ENCODE results near the gene DEPDC1B. TPM values are rescaled to one million over a fixed set of nuclear protein-coding genes. Genes with fewer than 3 reads are reported as not detected.

DEPDC1B gene
- total and polyA plus RNA-seq, 2 experiments from 2014 or later: 38.3 to 67.9 TPM

- Mint-ChIP-seq H3K36me3 (ENCODE audit: low read depth) (peaks cover 3% of the 10 kb centered on the region), H3K27me3 (ENCODE audit: insufficient read depth, low read depth, poor library complexity) (peaks cover 3% of the 10 kb centered on the region), H3K4me1 (peaks cover 26% of the 10 kb centered on the region), H3K4me3 (peak overlapping the region; percentile 25; the same call in 2 of the 3 replicates), H3K9me3 (no peaks in the 10 kb centered on the region), H3K27ac (no peak overlapping the region)
- no peaks in the 10 kb centered on the region for H3F3A ChIP-seq (replicated peaks; ENCODE audit: low read depth)
- no peaks in the 10 kb centered on the region for H3K9me2 ChIP-seq (ENCODE audit: insufficient read depth)
- H4K20me1 ChIP-seq (replicated peaks; ENCODE audit: insufficient read depth): no peaks in the 10 kb centered on the region
- H2AFZ ChIP-seq: no peak overlapping the region; the same call in 1 of the 2 replicates
- ATAC-seq: no peak
- TF ChIP-seq ZNF462 (CRISPR knock-in tag; IDR thresholded peaks at IDR 0.05): no peak
- no peak for TF ChIP-seq EZH2 (IDR thresholded peaks at IDR 0.05; ENCODE audit: low read depth, unreplicated experiment)
- TF ChIP-seq JUNB (IDR thresholded peaks at IDR 0.05; ENCODE audit: unreplicated experiment): no peak
- no peak for TF ChIP-seq POLR2AphosphoS5 (IDR thresholded peaks at IDR 0.05; ENCODE audit: low read depth)
- no peak for TF ChIP-seq EZH2phosphoT487 (IDR thresholded peaks at IDR 0.05; ENCODE audit: unreplicated experiment)
- no peak for TF ChIP-seq STAT1 (IDR thresholded peaks at IDR 0.05; ENCODE audit: unreplicated experiment)
- TF ChIP-seq CTCF (conservative IDR thresholded peaks at IDR 0.05; ENCODE audit: low read depth in 2 of 2): no peak
- no peak for TF ChIP-seq ZNF331 (CRISPR knock-in tag; IDR thresholded peaks at IDR 0.05; ENCODE audit: low read depth)
- no peak for TF ChIP-seq ETS1 (IDR thresholded peaks at IDR 0.05)
- no peak for TF ChIP-seq NANOG (IDR thresholded peaks at IDR 0.05; ENCODE audit: borderline replicate concordance)
- peaks cover 14% of the 10 kb centered on the region for H3K4me1 ChIP-seq (ENCODE audit: insufficient read depth)
- no peak for DNase-seq (ENCODE audit: low spot score)
- peaks cover 29% of the 10 kb centered on the region for H3K79me2 ChIP-seq (replicated peaks; ENCODE audit: insufficient read depth)
- H3K27ac ChIP-seq (ENCODE audit: low read depth): no peak overlapping the region
- no peaks in the 10 kb centered on the region for H3K36me3 ChIP-seq (ENCODE audit: insufficient read depth)
- no peaks in the 10 kb centered on the region for H3K27me3 ChIP-seq (ENCODE audit: insufficient read depth)
- H3K4me2 ChIP-seq: 0 out of 2 replicates have a peak overlapping the region, but pooled peaks have one; percentile 88
- H3K4me3 ChIP-seq: 0 out of 2 replicates have a peak overlapping the region, but pooled peaks have one; percentile 83
These were observed 1.5 kb upstream of the DEPDC1B start for GRCh38 chr5:60701321-60701968.

Data from GM23338 (cell line).